Ovary (tissue), 3 donors: ENCODE measurements around the gene CYTH1.

ENCODE experiments used
- CTCF ChIP-seq, 3 donors: fragments of 450-650 bp in 2 of 3; fragments of 200-600 bp in 1 of 3; IDR thresholded peaks; one replicate each; pipeline versions ENCODE4 v1.5.1 to v1.8.0; 2016 to 2022; ENCODE audit warnings: antibody characterized with exemption in 3 of 3, mild to moderate bottlenecking in 1 of 3
- POLR2A ChIP-seq: fragments of 450-650 bp; IDR thresholded peaks from one replicate; pipeline ENCODE4 v1.6.1; 2017; ENCODE audit warnings: antibody characterized with exemption, mild to moderate bottlenecking, moderate library complexity
- donor health status: DM: no; HTN: no; CAD: no.

DNA sequence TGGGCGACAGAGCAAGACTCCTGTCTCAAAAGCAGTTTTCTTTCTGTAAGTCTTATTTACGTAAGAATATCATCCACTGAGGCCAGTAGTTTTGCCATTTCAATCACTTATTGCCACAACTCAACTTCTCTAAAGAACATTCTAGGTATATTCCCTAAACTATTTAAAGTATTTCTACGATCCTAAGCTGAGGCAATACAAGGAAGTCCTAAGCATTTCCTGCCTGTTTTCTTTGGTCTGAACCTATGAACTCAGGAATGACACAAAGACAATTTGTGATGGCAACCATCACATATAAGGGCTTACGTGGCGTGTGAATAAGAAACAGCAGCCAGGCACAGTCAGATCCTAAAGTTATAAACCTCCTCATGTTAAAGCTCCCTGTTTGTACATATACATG lies 44.3 kb upstream of the CYTH1 start:
- TF ChIP-seq POLR2A, result no peak
- TF ChIP-seq CTCF (IDR thresholded peaks at IDR 0.05), result no peak
